DMS53 treated with DMSO at 0.1 percent for 48 hours (cell line): Measurements from ENCODE around the gene NEDD9.

Experiments
- DNase-seq: peaks from one replicate; lab custom pipeline; 2025; ENCODE audit not compliant: unreplicated experiment; lab: John Stamatoyannopoulos, UW

NEDD9 gene

GRCh38 chr6:11149551-11149950 lies 82.9 kb downstream of the NEDD9 start:
- DNase-seq, result no peak

DNA sequence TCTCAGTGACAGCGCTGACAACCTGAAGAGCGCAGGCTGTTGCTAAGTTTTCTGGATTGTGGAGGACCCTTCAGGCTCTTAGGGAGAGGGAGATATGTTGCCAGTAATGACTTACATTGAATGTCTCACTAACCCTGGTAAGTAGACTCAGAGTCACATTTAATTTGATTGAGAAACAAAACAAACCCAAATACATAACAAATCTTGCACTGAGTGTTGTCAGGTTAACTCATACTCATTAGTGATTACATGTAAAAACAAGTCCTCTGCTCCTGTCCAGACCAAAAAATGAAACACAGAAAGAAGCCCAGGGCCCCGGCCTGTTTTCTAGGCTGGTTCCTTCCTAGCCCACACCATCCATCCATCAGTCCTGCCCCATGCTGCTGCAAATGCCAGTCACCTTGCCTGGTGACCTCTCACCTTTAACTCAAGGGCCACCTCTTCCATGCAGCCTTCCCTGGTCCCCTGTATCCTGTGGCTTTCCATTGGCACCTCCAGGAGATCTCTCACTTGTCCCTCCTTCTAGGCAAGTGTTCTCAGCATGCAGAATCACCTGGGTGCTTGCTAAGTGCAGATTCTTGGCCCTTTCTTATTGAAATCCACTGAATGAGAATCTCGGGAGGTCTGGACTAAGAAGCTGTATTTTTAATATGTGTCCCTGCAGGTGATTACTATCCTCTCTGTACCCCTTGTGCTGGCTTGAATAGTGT lies 86.2 kb downstream of the NEDD9 start:
- DNase-seq, result no peak

DNA sequence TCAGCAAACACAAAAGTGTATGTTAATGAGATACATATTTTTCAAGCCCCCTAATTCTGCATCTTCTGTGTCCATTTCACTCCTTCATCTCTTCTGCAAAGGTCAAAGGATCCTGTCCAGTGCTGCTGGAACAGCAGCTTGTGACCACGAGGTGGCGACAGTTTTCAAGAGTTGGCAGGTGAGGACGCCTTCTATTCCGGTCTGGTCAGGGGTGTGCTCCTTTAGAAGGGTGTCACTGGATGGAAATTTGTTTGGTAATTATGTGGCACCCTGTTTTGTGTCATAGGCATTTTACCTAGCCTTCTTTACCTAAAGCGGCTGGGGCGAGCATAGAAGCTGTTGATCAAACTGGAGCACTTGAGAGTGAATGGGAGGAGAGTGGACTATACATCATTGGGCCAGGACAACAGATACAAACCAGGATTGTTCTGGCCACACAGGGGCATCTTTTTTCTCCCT lies 88.0 kb downstream of the NEDD9 start:
- DNase-seq, result peak; percentile 78

- DNase-seq, result peak; percentile 85
Observed at GRCh38 chr6:11143394-11144371, 88.8 kb downstream of the NEDD9 start.

GRCh38 chr6:11142296-11143027 lies 90.0 kb downstream of the NEDD9 start:
- no peak for DNase-seq

- DNase-seq, result no peak
Observed at GRCh38 chr6:11141295-11141694, 91.2 kb downstream of the NEDD9 start.

DNA sequence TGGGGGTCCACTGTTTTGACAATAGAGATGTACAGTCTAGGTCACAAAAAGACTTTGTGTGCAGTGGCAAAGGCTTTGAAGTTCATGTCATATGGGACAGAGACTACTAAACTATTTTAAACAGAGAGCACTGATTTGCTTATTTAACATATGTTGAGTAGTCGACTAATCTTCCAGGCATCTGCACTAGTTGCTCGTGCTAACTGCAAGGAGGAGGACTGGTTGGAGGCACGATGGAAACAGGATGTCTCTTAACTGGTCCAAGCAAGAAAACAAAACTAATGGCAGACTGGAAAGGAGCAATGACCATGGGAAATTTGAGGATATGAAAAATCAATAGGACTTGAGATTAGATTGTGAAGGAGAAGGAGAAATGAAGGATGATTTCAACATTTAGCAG lies 92.4 kb downstream of the NEDD9 start:
- DNase-seq, result no peak

GRCh38 chr6:11139051-11139960 lies 93.2 kb downstream of the NEDD9 start:
- no peak for DNase-seq

DNA sequence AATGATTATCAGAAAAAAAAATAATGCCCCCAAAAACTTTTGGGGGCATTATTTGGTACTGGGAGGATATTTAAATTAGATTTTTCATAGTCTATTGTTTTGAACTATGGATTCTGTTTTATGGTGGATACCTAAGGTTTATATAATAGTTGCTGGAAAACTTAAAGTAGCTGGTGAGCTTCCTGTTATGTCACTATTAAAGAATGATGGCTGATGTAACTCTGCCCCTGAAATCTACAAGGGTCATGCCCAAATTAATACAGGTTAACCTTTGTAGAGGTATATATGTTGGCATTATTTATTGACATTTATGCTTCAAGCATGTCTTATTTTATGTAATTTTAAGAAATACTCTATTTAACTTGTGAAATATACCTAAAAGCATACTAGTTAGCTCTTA lies 95.7 kb downstream of the NEDD9 start:
- no peak for DNase-seq
